T1000 (cell line): ENCODE results near the gene AKIRIN2.

Source experiments
- DNase-seq: peaks from one replicate; lab custom pipeline; 2025; ENCODE audit warnings: mixed read lengths; lab: John Stamatoyannopoulos, UW

AKIRIN2 gene

DNA sequence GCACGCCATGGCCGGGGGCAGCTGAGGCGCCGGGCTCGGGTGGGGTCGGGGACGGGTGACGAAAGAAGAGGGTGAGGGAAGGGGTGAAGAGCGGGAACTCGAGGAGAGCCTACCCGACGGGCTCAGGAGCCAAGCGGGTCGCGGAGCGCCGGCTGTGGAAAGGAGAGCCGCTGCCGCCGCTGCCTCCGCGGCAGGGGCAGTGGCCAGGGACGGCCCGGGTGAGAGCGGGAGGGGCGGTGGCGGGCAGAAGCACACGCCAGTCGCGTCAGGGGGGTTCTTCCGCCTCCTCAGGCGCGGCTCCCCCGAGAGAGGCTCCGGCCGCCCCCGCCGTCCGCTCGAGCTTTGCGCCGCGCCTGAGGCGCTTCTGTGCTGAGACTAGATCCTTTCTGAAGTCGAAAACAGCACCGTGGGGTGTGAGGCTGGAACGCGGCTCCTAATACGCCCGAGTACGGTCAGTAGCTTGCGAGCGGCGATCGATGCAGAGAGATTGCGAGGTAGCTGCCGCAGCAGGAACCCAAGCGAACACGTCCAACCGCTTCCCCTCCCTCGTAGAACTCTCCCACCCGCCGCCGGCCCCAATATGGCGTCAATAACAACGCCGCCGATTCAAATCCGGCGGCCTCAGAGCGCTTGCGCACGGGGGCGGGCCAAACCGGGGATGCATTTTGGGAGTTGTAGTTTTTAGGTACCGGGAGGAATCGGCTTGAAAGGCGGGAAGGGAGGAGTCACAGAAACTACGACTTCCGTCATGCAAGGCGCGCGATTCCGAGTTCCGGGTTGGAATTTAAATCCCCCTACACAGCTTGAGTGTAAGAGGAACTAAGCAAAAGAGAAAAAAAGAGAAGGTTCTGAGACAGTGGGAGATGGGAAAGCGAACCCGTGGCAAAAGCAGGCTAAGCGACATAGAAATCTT is at the start of gene AKIRIN2:
TSS of gene AKIRIN2 (minus strand) at position 558 of the 913 bp plus-strand sequence. CDS start at position 9, 549 bp downstream.
- peak; percentile 95 for DNase-seq

DNA sequence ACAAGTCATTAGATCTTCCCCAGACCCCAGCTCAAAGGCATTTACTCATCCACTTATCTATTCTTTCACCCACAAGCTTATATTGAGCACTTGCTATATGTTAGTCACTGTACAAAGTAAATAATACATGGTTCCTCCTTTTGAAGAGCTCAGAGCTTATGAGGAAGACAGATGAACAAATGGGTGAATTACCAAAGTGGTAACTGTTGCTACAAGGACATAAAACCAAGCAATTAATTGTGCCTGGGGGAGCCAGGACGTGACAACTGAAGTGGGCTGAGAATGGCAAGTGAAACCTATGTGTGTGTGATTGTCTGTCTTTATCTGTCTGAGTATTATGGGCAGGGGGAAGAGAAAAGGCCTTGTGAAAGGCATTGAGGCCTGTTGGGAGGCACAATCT is 45.6 kb upstream of the AKIRIN2 start:
- no peak for DNase-seq

DNA sequence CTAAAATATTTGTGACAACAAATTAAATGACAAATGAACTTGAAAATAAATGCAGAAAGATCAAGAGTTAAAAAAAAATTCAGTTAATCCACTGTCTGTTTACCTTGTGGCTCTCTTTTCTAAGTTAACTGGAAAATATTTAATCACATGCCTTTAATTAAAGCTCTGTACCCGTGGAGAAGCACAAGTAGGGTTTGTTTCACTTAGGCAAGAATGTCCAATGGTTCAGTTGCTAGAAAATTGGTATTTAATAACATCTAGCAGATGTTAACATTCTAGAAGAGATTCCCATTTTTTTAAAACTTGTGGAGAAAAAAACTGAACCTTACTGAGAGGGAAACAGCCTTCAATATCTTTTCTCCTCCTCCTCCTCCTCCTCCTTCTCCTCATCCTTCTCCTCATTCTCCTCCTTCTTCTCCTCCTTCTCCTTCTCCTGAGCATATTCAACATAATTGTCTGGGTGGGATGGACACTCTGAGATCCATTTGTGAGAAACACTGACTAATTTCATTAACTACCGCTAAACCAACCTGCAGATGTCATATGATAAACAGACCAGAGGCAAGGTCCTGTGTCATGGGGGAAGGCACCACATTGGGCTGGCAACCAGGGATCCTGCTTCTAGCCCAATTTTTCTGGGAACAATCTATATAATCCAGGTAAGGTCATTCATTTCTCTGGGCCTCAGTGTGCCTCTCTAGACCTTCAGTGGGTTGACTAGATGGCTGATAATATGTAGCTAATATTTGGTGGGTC is 44.1 kb upstream of the AKIRIN2 start:
- DNase-seq, result no peak

- DNase-seq, result no peak
Measured at GRCh38 chr6:87743454-87743853, 41.4 kb upstream of the AKIRIN2 start.

DNA sequence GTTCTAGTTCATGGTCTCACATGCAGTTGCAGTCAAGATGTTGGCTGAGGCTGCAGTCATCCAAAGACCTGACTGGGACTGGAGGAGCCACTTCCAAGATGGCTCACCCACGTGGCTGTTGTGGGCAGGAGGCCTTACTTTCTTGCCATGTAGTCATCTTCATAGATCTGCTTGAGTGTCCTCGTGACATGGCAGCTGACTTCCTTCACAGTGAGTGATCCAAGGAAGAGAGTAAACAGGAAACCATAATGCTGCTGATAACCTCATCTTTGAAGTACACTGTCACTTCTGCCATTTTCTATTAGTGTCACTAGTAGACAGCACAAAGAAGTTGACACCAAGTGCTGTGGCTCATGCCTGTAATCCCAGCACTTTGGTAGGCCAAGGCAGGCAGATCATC is 40.1 kb upstream of the AKIRIN2 start:
- no peak for DNase-seq

GRCh38 chr6:87741001-87741650 is 39.1 kb upstream of the AKIRIN2 start:
- DNase-seq, result no peak

DNA sequence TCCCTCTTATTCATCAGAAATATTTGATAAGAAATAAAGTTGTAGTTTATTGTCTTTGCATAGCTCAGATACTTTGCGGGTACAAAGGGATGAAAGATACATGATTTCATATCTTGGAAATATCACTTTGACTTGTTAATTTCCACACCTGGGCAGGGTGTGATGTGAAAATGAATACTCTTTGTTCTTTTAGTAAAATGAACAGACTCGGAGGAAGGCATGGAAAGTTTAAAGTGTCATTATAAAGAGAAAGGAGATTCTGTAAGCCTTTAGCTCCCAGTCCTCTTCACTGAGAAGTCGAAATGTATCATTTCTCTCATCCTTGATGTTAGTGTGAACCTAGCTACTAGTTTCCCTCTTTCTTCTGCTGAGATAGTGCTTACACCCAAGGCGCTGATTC is 36.7 kb upstream of the AKIRIN2 start:
- DNase-seq, result no peak

DNA sequence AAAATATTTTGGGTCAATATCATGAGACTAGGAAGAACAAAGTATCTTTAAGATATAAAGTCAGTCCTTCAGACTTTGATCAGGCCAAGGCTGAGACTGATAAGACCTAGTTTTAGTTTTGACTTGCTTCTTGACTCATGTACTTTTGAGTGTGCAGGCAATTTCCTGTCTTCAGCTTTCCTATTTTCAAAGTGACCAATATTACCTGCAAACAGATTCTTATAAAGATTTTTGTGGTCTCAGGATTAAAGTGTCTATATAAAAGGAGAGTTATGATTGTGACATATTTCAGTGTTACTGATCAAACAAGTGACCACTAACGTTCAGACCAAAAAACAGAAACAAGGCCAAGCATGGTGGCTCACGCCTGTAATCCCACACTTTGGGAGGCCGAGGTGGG is 36.0 kb upstream of the AKIRIN2 start:
- no peak for DNase-seq

DNA sequence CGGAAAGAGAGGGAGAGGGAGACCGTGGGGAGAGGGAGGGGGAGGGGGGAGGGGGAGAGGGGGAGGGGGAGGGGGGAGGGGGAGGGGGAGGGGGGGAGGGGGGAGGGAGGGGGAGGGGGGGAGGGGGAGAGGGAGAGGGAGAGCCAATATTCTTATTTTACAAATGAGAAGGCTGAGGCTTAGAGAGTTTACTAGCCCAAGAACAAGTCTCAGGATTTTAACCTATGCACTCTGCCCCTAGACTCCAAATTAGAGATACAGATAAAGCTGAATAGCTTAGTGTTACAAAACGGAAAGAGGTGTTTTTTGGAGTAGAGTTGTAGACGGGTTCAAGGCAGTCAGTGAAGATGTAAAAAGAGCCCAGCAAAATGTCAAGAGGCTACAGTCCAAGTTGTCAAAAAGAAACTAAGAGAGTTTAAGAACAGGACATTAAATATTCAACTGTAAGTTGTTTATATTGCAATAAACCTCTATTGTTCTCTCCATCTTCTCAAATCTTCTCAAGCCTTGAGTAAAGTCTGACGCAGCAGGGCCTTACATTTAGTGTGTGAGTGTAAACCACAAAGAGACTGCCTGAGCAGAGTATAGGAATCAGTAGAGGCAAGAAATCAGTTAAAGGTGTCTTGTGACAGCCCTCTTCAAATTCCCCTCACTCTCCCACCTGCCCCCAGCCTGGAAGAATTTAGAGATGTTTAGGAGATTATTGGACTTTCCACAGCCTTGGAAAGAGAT is 34.9 kb upstream of the AKIRIN2 start:
- no peak for DNase-seq

DNA sequence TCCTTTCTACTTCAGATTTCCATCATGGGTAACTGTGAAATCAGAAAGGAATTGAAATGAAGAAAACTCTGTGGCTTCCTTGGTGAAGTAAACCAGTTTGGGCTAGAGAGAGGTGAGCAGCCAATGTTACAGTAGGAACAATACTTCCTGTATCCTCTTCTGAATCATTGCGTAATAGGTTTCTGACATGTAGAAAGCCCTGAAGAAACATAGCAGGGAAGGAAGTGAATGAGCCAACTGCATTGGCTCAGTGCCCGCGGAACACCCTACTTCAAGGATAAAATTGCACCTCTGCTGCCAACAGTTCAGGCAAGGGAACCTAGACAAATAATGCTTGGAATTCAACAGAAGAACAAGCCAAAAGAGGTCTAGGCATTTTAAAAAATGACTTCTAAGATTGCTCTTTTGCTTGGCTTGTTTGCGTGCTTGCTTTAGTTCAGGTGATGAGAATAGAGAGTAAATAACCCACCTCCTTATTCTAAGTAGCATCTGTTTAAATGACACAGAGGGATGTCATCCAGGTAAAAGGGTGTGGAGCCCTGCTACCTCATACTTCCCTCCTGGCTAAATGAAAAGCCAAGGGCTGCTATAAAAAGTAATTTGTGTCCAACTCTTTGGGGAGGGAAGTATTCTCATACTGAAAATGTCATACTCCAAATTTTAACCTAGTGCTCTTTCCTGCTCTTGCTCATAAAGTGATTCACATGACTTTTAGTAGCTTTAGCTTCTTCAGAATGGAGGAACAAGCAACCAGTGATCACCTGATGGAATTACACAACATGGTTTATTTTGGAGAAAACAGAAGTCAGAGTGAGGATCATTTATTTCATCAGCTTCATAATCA is 30.0 kb upstream of the AKIRIN2 start:
- DNase-seq, result peak; percentile 47

DNA sequence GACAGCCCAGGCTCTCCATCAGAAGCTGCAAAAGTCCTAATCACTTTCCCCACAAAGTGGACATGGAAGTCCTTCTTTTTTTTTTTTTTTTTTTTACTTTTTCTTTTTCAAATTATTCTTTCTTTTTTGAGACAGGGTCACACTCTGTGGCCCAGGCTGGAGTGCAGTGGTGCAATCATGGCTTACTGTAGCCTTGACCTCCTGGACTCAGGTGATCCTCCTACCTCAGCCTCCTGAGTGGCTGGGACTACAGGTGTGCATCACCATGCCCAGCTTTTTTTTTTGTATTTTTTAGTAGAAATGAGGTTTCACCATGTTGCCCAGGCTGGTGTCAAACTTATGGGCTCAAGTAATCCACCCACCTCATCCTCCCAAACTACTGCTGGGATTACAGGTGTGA is 29.0 kb upstream of the AKIRIN2 start:
- DNase-seq, result no peak

DNA sequence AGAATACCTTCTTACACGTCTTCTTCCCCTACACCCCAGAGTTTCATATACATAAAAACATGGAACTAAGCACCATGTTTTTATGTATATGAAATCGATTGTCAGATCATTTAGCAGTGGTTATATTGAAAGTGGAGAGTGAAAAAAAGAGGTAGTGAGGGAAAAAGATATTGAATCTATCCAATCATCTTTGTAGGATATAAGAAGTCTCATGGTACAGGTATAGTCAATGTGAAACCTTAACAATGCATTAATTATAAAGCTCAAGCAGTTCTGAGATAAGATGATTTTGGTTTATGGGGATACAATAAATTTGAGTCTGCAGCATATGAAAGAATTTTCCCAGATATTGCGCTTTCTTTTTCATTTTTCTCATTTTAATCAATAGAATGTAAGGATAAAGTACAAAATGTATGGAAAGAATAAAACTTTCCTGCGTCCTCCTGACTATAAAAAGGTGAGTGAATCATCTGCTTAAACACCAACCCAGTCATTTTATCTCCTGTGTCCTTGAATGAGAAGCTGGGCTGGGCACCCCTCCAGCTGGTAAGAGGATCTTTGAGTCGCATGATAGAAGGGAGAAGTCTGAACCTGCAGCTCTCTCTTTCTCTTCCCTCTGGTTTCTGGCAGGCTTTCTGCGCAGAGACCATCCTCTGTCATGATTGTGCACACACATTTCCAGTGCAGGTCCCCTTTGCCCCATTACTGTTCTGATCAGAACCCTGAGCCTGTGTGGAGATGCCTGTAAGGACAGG is 28.1 kb upstream of the AKIRIN2 start:
- peak; percentile 10 for DNase-seq

GRCh38 chr6:87728706-87729105 is 26.7 kb upstream of the AKIRIN2 start:
- DNase-seq, result no peak

DNA sequence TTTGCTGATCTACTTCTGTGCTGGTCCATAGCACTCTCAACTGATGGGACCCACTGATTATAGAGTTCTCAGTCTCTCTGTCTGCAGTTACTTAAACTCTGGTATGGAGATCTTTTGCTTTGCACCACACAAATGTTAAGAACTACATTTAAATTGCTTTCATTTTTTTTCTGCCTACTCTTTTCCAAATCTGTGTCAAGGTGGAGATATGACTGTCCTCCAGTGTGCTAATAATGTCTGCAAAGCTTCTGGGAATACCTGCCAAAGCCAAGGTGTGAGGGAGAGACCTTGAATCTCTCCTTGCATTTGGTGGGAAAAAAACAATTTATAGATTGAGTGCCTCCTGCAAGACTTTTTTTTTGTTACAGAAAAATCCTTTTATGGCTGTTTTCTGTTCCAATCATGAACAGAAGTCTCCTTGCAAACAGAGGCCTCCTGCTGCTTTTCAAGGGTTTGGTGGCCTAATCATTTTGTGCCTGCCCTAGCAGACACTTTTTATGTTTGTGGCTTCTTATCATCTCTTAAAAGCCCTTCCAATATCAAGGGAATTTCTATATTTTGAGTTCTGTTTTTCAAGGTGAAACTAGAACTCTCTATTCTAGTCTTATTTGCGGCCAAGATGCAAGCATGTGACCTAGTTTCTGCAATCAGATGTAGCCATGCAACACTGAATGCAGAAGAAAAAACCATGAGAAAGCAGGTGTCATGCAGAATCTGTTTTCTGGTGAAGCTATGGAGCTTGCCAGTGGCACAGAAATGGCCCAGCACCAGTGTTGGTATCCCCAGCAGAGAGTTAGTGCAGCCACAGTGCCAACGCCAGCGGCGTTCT is 23.2 kb upstream of the AKIRIN2 start:
- no peak for DNase-seq

DNA sequence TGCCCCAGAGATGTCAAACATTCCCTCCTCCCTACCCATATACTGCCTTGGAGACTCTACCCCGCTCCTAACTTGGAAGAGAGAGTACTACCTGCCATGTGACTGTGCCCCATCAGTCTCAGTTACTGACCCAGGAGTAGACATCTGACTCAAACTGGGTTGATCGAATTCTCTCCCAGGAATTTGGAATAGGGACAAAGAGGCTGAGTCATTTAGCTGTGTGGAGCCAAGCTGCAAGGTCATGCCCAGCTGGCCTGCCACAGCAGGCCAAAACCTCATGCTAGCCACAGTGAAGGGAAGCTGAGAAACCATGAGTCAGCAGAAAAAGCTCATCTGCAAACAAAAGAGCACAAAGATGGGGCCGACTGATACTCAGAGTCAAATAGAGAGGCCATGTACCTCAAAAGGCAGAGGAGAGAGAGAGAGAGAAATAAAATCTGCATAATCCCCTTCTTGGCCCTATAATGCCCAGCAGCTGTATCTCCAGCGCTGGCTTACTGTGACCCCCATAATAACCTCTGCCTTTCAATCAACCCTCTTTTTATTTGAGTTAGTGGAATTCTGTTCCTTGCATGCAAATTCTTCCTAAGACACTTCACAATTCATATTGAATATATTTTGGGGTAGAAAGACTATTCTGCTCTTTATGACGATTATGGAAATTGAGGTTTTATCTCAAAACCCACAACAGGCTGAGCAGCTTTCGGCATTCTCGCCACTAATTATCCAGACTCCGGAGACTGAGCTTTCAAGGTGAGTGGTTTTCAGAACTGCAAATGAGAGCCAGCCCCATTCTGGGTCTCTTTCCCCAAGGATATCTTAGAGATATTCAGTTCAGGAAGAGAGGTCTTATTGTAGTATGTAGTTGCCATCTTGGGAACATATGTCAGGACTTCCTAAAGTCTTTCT is 21.4 kb upstream of the AKIRIN2 start:
- DNase-seq, result peak; percentile 65

DNA sequence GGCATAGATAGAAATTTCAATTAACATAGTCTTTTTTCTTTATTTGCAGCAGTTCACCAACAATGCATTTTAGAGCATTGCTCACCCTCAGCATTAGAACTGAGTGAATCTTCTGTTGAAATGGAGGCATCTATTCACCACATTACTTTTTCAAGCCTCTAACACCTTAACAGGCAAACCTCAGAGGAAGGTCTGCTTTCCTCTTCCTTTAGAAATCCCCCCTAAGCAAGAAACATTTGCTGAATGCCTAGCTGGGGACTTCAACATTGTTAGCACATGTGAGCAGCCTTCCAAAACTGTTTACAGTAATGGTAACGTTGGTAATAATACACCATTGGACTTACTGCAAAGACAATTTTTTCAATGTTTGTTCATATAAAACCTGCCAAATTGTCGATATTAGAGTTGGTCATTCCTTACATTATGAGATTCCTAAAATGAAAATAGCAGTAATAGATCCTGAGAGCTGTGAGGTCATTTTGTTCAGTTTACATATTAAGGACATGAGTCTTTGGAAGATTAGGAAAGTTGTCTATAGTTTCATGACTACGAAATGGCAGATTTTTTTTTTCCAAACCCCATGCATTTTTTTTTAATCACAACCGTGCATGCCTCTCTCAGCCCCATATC is 20.6 kb upstream of the AKIRIN2 start:
- DNase-seq, result no peak

GRCh38 chr6:87721311-87721710 is 19.3 kb upstream of the AKIRIN2 start:
- DNase-seq, result no peak
